H1 (cell line): ENCODE results near the gene GAB3.

ENCODE experiments used
- CTCF ChIP-seq, 3 experiments: IDR thresholded peaks; 1 replicate in 2 of 3; 2 replicates in 1 of 3; pipeline versions ENCODE4 v1.5.1 to v1.6.1; 2011; ENCODE audit warnings: low read length in 3 of 3, mild to moderate bottlenecking in 3 of 3, inconsistent platforms in 2 of 3, low read depth in 1 of 3, moderate library complexity in 1 of 3; ENCODE audit not compliant: insufficient read depth in 1 of 3; ENCODE audit errors: control extremely low read depth in 1 of 3
- EGR1 ChIP-seq: IDR thresholded peaks from 2 replicates; pipeline ENCODE4 v1.6.1; 2011; ENCODE audit warnings: low read depth, low read length, borderline replicate concordance
- EP300 ChIP-seq, 2 experiments: IDR thresholded peaks; 1 replicate in 1 of 2; 2 replicates in 1 of 2; pipeline ENCODE4 v1.6.1; 2011 to 2012; ENCODE audit warnings: low read depth in 2 of 2, low read length in 2 of 2, mild to moderate bottlenecking in 2 of 2, borderline replicate concordance in 1 of 2, inconsistent platforms in 1 of 2, moderate library complexity in 1 of 2
- GABPA ChIP-seq: IDR thresholded peaks from 2 replicates; pipeline ENCODE4 v1.6.1; 2011; ENCODE audit warnings: mild to moderate bottlenecking, low read length, moderate library complexity, borderline replicate concordance; ENCODE audit not compliant: insufficient read depth
- GTF2F1 ChIP-seq: IDR thresholded peaks from 2 replicates; pipeline ENCODE4 v1.6.1; 2012; ENCODE audit warnings: low read depth, low read length, improper control_type of control experiment, borderline replicate concordance
- MAX ChIP-seq: IDR thresholded peaks from 2 replicates; pipeline ENCODE4 v1.6.1; 2012; ENCODE audit warnings: inconsistent platforms
- RFX5 ChIP-seq: IDR thresholded peaks from 2 replicates; pipeline ENCODE4 v1.6.1; 2011; ENCODE audit warnings: low read depth, low read length, improper control_type of control experiment, borderline replicate concordance
- TBP ChIP-seq: IDR thresholded peaks from 2 replicates; pipeline ENCODE4 v1.6.1; 2011; ENCODE audit warnings: low read depth, low read length, improper control_type of control experiment

- TF ChIP-seq EP300 (IDR thresholded peaks at IDR 0.05; ENCODE audit: borderline replicate concordance in 1 of 2, low read depth in 2 of 2, low read length in 2 of 2) (no peak), CTCF (IDR thresholded peaks at IDR 0.05; ENCODE audit: control extremely low read depth in 1 of 3, insufficient read depth in 1 of 3, low read depth in 1 of 3, low read length in 3 of 3) (no peak), MAX (no peak), RFX5 (no peak), TBP (no peak), GABPA (no peak), EGR1 (no peak), GTF2F1 (no peak)
These were observed 44.1 kb upstream of the GAB3 start for GRCh38 chrX:154795016-154795415.
